Adipose tissue (tissue), 3 donors: ENCODE measurements around the gene CYLD. TPM values are rescaled to one million over a fixed set of nuclear protein-coding genes. Genes with fewer than 3 reads are reported as not detected.

Experiments used
- H3K27ac ChIP-seq: one replicate; pipeline ENCODE4 v1.5.1; 2013; ENCODE audit warnings: low read depth, low read length
- WGBS, 3 donors: extraction: QIAGEN DNeasy Blood & Tissue Kit; methylation state at CpG; one replicate each; pipeline ENCODE4 v1.1.7; 2013; 5-methylcytosine and 5-hydroxymethylcytosine counted together
- polyA plus RNA-seq, 3 donors: library from polyadenylated mRNA; stranded (reverse); fragments of 200-250 nt; gene quantifications; one replicate each; pipeline ENCODE4 v1.2.3, GENCODE V29; 2013
- donor health status: healthy with polysubstance abuse.
- donor health status: Bipolar disorder and iron deficiency.
- donor health status: healthy.

The CYLD gene
- polyA plus RNA-seq, 3 donors, result 5.8 to 12.5 (median 11.9) TPM

DNA sequence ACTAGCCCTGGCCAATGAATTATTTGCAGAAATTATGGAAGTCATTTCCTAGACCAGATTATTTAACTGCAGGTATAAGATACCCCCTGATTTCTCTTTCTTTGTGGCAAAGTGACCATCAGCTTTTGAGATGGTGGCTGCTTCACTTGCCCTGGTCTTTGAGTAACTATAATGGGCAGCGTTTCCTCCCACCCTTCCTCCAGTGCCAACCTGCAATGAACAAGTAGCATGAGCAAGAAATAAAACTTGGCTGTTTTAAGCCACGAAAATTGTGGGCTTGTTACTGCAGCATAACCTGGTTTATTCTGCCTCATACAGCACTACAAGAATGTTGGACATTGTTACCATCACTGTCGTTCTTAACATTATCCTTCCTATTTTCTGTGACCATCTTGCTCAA lies 105.3 kb downstream of the CYLD start:
- 67 to 76% (median 74%) methylated on average over 3 of the region's 3 CpGs for WGBS, 3 donors
- H3K27ac ChIP-seq, result no peak overlapping the region

- WGBS, 3 donors, result 76 to 83% (median 82%) methylated on average over 7 of the region's 7 CpGs
- no peak overlapping the region for H3K27ac ChIP-seq
Observed at GRCh38 chr16:50848755-50849514, 107.0 kb downstream of the CYLD start.

Other genes with a start within 250 kb of the CYLD start
- gene NKD1, start 193.7 kb upstream of the CYLD start, polyA plus RNA-seq, result 1 to 10 TPM in 2 of 3 donors, under 1 TPM in 1; 0.31 to 1.3 (median 1.1) TPM
- gene SNX20, start 60.8 kb upstream of the CYLD start, polyA plus RNA-seq, result 1 to 10 TPM in 2 of 3 donors, under 1 TPM in 1; 0.35 to 3.8 (median 1.8) TPM
- gene NOD2, start 48.5 kb upstream of the CYLD start, polyA plus RNA-seq, result 1 to 10 TPM in 2 of 3 donors, under 1 TPM in 1; 0.43 to 2.5 (median 1.2) TPM